H4 (cell line): ENCODE measurements around the gene VEZT. TPM values are rescaled to one million over a fixed set of nuclear protein-coding genes. Genes with fewer than 3 reads are reported as not detected.
A peak's percentile ranks its signal among the peaks of the same experiment; 100 is the strongest.
"Not testable (repeated sequence)": the region's sequence is repeated elsewhere in the genome, so short reads cannot be mapped to it uniquely, and the experiment has no call there.

Source experiments
- DNase-seq: peaks from one replicate; pipeline ENCODE4 v3.0.0-alpha.2; 2015; ENCODE audit warnings: low spot score
- total RNA-seq: library from RNA; depleted of rRNA; stranded (reverse); fragments of >200 nt; shearing (Covaris generic); gene quantifications from 2 replicates; pipeline ENCODE4 v1.2.3, GENCODE V29; 2014; rRNA removed

VEZT gene
- total RNA-seq, 1 experiment from 2014 or later = 89.0 TPM

DNA sequence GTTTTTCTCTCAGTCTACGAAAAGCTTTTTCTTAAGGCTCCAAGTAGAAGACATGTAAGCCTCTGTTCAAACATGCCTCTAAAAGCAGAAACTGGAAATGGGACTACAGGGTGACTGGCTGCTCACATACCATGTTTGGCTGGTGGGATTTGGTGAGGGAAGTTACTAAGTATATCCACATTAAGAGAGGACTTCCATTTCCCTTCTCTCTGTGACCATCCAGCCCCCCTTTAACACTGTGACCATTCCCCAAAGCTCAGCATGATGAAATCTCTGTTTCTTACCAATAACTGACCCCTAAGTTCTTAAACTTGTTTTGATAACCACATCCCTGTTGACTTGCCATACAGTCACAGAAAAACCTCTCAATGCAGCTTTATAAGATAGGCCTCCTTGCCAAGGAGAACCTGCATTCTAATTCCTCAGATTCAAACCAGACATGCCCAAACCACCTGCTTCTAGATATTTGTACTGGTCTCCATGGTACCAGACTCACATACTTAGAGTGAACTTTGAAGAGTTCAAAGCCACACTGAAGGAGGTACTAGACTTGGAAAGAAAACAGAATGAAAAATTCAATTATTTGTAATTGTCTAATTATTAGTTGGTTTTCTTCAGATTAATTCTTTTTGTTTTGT, 102.2 kb downstream of the VEZT start:
- no peak for DNase-seq

DNA sequence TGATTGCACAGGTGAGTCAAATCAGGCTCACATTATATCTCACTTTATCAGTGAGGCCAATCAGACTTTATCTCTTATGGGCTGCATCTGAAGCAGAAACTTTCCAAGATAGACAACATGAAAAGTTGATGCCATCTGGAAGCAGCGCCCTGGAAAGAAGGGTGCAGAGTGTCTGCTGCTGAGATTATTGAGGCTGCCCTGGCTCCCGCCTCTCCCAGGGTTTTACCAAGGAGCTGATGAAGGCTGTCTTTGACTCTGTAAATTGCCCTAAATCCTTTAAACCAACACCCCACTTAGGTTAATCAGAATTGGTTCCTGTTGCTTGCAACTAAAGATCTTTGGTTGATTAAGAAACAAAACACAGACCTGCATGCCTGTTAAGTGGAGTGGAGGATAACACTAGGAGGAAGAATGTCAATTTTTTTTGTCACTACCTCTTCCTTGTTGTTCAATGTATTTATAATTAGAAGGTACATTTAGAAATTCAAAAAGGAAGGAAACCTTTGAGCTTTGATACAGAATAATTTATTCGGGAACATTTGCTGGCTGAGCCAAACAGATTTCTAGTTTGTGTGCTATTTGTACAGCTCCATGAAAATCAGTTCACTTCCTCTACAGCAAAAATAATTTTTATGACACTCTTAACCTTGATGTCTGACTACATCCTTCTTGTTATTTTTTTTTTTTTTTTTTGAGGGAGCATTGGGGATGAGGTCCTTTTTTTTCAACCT, 104.1 kb downstream of the VEZT start:
- no peak for DNase-seq

DNA sequence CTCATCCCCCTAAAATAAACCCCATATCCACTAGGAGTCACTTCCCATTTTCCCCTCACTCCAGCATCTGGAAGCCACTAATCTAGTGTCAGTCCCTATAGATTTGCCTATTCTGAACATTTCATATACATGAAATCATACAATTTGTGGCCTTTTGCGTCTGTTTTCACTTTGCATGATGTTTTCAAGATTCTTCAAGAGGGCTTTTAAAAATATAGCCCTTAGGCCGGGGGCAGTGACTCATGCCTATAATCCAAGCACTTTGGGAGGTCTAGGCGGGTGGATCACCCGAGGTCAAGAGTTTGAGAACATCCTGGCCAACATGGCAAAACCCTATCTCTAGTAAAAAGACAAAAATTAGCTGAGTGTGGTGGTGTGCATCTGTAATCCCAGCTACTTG, 104.7 kb downstream of the VEZT start:
- no peak for DNase-seq

DNA sequence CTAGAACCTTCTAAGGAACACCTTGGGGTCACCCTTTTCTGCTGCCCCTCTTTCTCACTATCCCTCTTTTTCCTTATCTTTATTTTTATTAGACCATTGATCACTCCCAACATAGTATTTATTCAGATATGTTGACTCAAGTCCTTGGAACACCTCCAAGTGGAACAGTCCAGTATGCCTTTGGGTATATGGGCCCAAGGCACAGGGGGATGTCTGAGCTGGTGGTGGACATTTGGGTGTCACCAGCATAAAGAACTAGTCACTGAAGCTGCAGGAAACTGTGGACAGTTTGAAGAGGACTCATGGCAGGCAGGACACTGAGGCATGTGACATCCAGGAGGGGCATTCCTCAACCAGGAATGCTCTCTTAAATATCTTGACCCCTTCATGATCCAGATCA, 105.6 kb downstream of the VEZT start:
- no peak for DNase-seq

DNA sequence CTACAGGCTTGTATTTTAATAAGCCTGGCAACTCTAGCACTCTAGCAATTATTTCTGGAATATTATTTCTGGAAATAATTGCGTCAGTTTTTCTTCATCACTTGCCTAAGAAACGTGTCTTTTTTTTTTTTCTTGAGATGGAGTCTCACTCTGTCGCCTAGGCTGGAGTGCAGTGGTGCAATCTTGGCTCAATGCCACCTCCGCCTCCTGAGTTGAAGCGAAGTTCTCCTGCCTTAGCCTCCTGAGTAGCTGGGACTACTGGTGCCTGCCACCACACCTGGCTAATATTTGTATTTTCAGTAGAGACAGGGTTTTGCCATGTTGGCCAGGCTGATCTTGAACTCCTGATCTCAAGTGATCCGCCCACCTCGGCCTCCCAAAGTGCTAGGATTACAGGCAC, 106.6 kb downstream of the VEZT start:
- DNase-seq = not testable (repeated sequence)

DNA sequence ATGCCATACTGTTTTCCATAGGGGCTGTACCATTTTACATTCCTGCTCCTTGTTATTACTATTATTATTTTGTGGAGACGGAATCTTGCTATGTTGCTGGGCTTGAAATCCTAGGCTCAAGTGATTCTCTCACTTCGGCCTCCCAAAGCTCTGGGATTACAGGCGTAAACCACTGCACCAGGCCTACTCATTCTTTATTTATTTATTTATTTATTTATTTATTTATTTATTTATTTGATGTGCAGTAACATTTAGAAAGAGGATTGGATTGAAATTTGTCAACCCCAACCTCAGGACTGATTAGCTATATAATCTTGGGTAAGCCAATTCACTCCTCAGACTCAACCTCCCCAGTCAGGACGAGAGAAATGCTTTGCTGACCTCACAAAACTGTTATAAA, 107.9 kb downstream of the VEZT start:
- no peak for DNase-seq

DNA sequence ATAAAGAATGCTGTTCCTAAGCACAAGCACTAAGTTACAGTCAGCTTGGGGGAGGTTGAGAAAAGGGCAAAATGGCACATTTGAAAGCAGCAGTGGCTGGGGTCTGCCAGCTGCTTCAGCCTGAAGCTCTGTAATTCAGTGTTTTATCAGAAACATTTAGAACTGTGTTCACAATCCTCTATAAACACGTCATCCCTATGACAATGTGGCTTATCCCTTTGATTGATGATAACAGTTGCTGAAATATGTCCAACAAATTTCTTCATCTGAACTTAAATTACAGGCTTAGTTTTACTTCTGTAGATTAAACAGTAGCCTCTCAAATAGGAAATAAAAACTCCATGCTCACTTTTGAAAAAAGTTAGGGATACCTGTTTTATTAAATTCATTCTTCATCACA, 108.8 kb downstream of the VEZT start:
- DNase-seq = no peak

DNA sequence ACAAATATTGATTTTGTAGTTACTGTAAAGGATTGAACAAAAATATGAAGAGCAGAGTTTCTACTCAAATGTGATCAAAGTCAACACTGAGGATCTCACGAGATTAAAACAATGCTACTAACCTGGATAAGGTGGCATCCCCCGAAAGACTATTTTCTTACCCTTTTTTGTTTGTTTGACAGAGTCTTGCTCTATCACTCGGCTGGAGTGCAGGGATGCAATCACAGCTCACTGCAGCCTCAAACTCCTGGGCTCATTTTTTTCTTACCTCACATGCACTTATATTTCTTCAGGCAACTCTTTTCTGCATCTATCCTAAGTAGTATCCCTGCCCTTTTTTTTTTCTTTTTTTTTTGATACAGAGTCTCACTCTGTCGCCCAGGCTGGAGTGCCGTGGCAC, 109.2 kb downstream of the VEZT start:
- DNase-seq = no peak

DNA sequence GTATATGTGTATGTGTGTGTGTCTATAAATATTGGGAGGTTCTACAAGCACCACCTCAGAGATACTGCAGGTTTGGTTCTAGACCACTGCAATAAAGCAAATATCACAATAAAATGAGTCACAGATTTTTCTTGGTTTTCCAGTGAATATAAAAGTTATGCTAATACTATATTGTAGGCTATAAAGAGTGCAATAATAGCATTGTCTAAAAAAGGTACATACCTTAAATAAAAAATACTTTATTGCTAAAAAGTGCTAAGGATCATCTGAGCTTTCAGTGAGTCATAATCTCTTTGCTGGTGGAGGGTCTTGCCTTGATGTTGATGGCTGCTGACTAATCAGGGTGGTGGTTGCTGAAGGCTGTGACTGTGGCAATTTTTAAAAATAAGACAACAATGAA, 111.1 kb downstream of the VEZT start:
- DNase-seq = no peak

DNA sequence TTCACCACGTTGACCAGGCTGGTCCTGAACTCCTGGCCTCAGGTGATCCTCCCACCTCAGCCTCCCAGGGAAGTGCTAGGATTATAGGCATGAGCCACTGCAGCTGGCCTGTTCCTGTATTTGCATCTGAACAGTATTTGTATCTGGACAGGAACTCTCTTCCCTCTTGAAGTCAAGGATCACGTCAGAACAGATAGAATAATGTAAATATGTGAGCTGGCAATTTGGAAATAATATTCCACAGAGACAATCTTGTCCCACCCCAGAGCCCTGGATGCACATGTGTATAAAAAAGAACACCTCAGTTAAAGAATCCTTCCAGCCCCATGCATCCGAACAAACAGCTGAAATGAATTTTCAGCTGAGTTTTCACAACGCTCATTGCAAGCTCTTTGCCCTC, 118.3 kb downstream of the VEZT start:
- DNase-seq = no peak

DNA sequence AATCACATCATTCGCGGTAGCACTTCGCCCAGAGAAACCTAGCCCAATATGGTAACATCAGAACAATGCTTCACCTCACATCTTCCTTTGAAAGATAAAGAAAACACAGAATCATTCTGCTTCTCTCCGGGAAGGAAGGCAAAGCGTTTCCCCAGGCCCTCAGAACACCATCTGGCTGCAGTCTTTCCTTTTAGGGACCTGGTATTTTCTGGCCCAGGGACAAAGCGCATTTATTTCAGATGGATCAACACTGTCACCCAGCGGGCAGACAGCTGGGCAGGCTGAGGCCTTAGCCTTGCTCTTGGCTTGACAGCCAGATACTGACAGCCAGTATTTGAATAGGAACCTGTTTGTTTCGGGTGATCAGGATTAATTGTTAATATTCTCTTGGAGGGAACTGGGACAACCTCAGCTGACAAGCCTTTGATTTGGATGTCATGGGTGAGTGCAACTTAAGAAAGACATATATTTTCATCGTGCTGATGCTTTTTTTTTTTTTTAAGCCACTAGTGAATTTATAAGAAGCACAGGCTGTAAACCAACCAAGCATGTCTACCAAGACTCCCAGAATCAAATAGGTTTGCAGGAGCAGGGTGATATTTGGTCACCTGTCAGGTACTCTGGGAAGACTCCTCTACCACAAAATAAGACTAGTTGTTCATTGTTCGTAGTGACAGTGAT, 118.9 kb downstream of the VEZT start:
- DNase-seq = peak; percentile 62

DNA sequence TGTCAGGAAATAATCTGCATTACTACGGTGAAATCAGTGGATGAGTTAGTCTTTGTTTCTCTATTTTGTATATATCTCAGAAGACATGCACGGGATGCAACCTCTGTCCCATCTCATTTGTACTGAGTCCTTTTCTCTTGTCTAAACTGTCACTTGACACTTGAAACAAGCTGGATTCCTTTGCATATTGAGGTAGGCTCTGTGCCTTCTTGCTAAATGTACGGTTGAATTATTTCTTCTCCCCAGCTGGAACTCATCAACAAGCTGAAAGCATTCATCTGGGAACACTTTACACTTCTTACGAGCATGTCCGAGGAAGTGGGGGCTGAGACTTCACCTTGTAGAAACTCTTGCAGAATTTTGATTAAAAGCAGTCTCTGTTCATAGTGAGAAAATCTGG, 119.5 kb downstream of the VEZT start:
- DNase-seq = no peak

DNA sequence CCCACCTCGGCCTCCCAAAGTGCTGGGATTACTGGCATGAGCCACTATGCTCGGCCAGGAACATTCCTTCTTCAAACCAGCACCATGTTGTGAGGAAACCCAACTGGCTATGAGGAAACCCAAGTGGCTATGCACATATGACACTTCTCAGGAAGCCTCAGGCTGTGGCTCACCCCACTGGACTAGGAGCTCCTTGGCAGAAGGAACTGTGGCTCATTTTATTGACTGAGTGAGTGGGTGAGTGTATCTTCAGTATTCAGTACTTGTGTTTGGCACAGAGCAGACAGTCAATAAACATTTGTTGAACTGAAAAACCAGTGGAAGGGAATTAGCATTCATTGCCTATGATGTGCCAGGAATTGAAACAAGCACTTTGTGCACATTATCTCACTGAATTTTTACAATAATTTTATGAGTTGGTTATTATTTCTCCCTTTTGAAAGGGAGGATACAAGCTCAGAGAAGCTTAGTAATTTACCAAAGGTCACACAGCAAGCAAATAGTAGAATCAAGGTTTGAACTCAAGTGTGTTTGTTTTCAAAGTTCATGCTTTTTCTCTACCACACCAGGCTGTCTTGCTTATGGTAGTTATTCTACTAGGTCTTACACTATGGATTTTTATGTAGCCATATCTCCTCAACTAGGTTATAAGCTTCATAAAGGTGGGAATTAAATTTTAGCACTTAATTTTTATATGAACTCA, 121.6 kb downstream of the VEZT start:
- no peak for DNase-seq

DNA sequence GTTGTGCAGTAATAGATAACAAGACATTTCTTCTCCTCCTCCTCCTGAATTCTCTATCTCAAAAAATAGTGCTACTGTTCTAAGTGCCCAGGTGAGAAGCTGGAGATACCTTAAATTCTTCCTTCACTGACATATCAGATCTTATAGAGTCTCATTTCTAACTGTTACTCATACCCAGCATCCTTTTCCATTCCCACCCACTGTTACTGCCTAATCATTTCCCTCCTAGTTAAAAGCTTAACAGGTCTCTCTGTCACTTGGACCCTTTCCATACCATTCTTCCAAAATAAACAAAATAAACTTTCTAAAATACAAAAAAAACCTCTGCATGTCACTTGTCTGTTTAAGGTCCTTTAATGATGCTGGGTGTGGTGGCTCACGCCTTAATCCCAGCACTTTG, 124.4 kb downstream of the VEZT start:
- DNase-seq = no peak

DNA sequence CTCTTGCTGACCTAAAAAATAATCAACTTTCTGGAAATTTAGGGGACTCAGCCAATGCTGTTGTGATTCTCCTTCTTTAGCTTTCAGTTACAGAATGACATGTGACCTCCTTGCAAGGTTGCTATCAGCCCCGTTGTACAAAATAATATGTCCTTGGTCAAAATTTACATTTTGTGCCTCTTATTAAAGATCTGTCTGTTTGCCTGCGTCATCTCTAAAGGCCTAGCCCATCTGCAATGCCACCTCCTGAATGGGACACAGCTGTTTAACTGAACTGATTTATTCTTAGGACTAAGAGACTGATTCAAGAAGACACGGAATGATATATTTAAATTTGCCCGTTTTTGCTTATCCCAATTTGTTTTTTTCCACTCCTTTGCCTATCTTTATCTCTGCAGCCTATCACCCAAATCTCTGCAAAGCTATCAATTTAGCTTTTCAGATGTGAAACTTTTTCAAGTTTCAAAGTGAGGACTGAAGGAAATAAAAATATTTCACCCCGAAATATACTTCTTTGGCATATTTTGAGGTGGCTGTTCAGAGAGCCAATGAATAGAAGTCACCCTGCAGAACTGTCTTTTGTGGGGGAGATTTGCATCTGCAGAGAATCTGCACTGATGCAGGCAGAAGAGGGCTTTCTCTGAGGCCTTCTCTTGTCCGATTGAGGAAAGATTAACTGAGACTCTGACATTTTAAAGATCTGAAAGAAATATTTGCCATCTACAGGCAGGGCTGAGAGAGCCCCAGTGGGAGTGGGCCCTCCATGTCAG, 126.0 kb downstream of the VEZT start:
- no peak for DNase-seq

DNA sequence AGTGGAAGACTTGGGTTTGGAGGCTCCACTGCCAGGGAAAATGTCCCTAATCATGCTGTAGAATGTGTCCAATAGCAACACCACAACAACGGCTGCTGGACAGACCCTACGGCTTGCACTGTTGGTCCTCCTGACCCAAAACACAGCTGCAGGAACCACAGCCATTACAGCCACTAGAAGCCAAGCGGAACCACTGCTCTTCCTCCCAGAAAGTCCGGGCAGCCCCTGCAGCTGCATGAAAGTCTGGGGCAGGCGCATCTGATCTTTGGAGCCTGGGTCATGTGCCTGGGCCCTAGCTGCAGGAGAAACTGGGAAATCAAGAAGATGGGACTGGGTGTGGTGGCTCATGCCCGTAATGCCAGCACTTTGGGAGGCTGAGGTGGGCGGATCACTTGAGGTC, 131.7 kb downstream of the VEZT start:
- DNase-seq = no peak

DNA sequence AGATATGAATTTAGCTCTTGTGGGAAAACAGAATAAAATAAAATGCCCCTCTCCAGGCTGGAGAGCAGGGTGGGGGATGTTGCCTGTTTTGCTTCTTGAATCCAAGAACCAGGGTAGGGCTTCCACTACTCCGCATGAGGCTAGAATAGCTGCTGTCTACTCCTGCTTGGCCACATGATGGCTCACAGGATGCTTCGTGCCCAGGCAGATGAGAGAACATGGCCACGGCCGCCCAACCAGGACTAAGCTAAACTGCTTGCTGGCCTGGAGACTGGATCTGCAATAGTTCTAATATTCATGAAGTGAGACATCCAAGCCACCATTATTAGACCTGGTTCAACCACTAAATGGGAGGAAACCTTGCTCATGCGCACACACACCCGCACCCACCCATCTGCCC, 134.1 kb downstream of the VEZT start:
- no peak for DNase-seq

Other genes with a start within 250 kb of the VEZT start
- 413 and 426 TPM in 2 replicates for gene NDUFA12, start 214.1 kb upstream of the VEZT start, total RNA-seq
- 7.6 and 22.0 TPM in 2 replicates for gene NR2C1, start 144.2 kb upstream of the VEZT start, total RNA-seq
- gene FGD6, start 340 bp upstream of the VEZT start, total RNA-seq = 6.6 and 8.1 TPM in 2 replicates